Adrenal gland (tissue), 12 donors: ENCODE data around the gene ZNF74. TPM values are rescaled to one million over a fixed set of nuclear protein-coding genes. Genes with fewer than 3 reads are reported as not detected.

Experiments used
- DNase-seq, 7 donors: peaks; one replicate each; pipeline ENCODE4 v3.0.0-alpha.2; 2019 to 2020
- H3K27ac ChIP-seq, 5 donors: fragments of 200-600 bp; sonication (generic) in 4 of 5; 1 replicate in 3 of 5; 2 replicates in 2 of 5; pipeline versions ENCODE4 v1.5.1 to v1.8.0; 2016 to 2020; ENCODE audit warnings: mild to moderate bottlenecking in 1 of 5
- H3K27me3 ChIP-seq: fragments of 200-600 bp; 2 replicates; pipeline ENCODE4 v1.8.0; 2021
- H3K36me3 ChIP-seq, 2 donors: fragments of 200-600 bp; replicated peaks in 1 of 2; 1 replicate in 1 of 2; 2 replicates in 1 of 2; pipeline versions ENCODE4 v1.5.1 to v1.8.0; 2018 to 2022
- H3K4me1 ChIP-seq, 2 donors: fragments of 200-600 bp; replicated peaks in 1 of 2; 1 replicate in 1 of 2; 2 replicates in 1 of 2; pipeline versions ENCODE4 v1.5.1 to v1.8.0; 2018 to 2021
- H3K4me3 ChIP-seq, 4 donors: fragments of 200-600 bp; sonication (generic) in 3 of 4; one replicate each; pipeline ENCODE4 v1.5.1; 2016 to 2018
- H3K9me3 ChIP-seq, 3 donors: fragments of 200-600 bp; sonication (generic) in 1 of 3; replicated peaks in 1 of 3; 1 replicate in 2 of 3; 2 replicates in 1 of 3; pipeline versions ENCODE4 v1.5.1 to v1.8.0; 2016 to 2021
- POLR2A ChIP-seq, 2 donors: fragments of 450-650 bp; IDR thresholded peaks; one replicate each; pipeline ENCODE4 v1.6.1; 2017; ENCODE audit warnings: antibody characterized with exemption in 2 of 2, mild to moderate bottlenecking in 2 of 2, moderate library complexity in 1 of 2
- WGBS, 4 donors: extraction: QIAGEN DNeasy Blood & Tissue Kit in 2 of 4; methylation state at CpG; one replicate each; pipeline versions ENCODE4 v1.1.5 to v1.1.7; 2013 to 2017; 5-methylcytosine and 5-hydroxymethylcytosine counted together
- intact Hi-C, 2 donors: fragments of 100-400 bp; cut with DNase I; formaldehyde crosslinking; loops; one replicate each; pipeline versions ENCODE4 v1.14.1 to v1.15.0; 2022 to 2023
- polyA plus RNA-seq, 3 donors: library from polyadenylated mRNA; stranded (reverse); fragments of 200-250 nt in 2 of 3; fragments of 350-450 nt in 1 of 3; fragmentation: Illumina TruSeq in 1 of 3; extraction: RNeasy Lipid Tissue Mini Kit (QIAGEN cat#74804) in 1 of 3; gene quantifications; one replicate each; pipeline ENCODE4 v1.2.3, GENCODE V29; 2013 to 2014
- total RNA-seq, 9 donors: library from RNA; depleted of rRNA in 4 of 9; stranded (reverse); fragments of >200 nt in 4 of 9; fragments of 120-200 nt in 1 of 9; fragmentation: NEBNext Ultra II Directional in 1 of 9; extraction: Animal tissue kit (Norgen Biotek cat#: 25700) in 1 of 9; gene quantifications; one replicate each; pipeline versions ENCODE4 v1.1.0 to v1.2.4, GENCODE V29; 2013 to 2023
- TF ChIP-seq, protein P1 (sequence below), 6 experiments: fragments of 450-650 bp in 4 of 6; fragments of 200-600 bp in 2 of 6; sonication (generic) in 1 of 6; IDR thresholded peaks; 1 replicate in 5 of 6; 2 replicates in 1 of 6; pipeline versions ENCODE4 v1.5.1 to v1.8.0; 2016 to 2021; ENCODE audit warnings: antibody characterized with exemption in 6 of 6, mild to moderate bottlenecking in 2 of 6, moderate library complexity in 1 of 6
- donor health status: healthy with polysubstance abuse.
- donor health status: Bipolar disorder and iron deficiency.
- donor health status: DM: yes; HTN: yes; CAD: no.
- donor health status: DM: no; HTN: no; CAD: no.
- donor health status: DM: no; HTN: no; CAD: no.
- donor health status: DM: yes; HTN: yes; CAD: no.

Gene ZNF74
- total and polyA plus RNA-seq, 12 donors, result 4.4 to 28.9 (median 9.5) TPM

DNA sequence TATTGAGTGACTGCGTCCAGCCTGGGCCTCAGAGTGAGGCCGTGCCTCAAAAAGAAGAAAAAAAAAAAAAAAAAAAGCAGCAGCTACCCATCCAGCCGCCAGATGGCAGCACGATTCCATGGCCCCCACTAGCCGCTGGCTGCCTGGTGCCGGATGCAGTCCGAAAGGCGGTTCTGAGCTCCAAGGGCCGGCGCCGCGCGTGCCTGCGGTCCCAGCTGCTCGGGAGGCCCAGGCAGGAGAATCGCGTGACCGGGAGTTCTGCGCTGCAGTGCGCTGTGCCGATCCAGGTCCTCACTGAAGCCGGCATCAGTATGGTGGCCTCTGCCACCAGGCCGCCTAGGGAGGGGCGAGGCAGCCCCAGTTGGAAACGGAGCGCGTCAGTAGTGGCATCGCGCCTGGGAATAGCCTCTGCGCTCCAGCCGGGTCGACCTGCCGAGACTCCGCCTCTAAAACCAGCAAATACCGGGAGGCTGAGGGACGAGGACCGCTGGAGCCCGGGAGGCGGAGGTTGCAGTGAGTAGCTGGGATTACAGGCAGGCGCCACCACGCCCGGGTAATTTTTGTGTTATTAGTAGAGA is 24.3 kb downstream of the ZNF74 start:
- no peaks in the 10 kb centered on the region for H3K9me3 ChIP-seq
- peak overlapping the region in 2 of 4 donors; percentile 30 to 44 for H3K4me3 ChIP-seq
- TF ChIP-seq POLR2A (IDR thresholded peaks at IDR 0.05), result no peak
- TF ChIP-seq, protein P1, sequence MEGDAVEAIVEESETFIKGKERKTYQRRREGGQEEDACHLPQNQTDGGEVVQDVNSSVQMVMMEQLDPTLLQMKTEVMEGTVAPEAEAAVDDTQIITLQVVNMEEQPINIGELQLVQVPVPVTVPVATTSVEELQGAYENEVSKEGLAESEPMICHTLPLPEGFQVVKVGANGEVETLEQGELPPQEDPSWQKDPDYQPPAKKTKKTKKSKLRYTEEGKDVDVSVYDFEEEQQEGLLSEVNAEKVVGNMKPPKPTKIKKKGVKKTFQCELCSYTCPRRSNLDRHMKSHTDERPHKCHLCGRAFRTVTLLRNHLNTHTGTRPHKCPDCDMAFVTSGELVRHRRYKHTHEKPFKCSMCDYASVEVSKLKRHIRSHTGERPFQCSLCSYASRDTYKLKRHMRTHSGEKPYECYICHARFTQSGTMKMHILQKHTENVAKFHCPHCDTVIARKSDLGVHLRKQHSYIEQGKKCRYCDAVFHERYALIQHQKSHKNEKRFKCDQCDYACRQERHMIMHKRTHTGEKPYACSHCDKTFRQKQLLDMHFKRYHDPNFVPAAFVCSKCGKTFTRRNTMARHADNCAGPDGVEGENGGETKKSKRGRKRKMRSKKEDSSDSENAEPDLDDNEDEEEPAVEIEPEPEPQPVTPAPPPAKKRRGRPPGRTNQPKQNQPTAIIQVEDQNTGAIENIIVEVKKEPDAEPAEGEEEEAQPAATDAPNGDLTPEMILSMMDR (IDR thresholded peaks at IDR 0.05), result peak; percentile 81 to 94 (median 90)
- H3K27me3 ChIP-seq, result no peaks in the 10 kb centered on the region
- peak; percentile 80 to 90 (median 84) for DNase-seq
- 13 to 16% (median 15%) methylated on average over 18 to 42 of the region's 42 CpGs for WGBS, 4 donors
- H3K27ac ChIP-seq, result peak overlapping the region in 1 of 5 donors; percentile 59
- intact Hi-C loops, result loop anchor here (2.0 to 5.0 kb wide), 2 partner anchors 37 to 39 kb away; no protein-coding TSS in a partner anchor
- no peaks in the 10 kb centered on the region for H3K36me3 ChIP-seq
- peaks cover 0 to 3% of the 10 kb centered on the region in 2 donors for H3K4me1 ChIP-seq

DNA sequence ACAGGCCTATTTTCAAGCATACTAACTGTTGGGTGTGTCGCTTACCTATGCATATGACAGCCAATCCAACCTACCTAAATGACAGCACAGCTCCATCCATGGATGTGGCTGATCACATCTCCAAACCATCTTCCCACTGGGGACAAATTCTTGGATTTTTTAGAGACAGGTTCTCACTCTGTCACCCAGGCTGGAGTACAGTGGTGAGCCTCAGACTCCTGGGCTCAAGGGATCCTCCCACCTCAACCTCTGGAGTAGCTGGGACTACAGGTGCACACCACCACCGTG is 25.7 kb downstream of the ZNF74 start:
- H3K27ac ChIP-seq, result no peak overlapping the region
- no peaks in the 10 kb centered on the region for H3K27me3 ChIP-seq
- TF ChIP-seq POLR2A (IDR thresholded peaks at IDR 0.05), result no peak
- TF ChIP-seq, protein P1 (IDR thresholded peaks at IDR 0.05), result no peak
- intact Hi-C loops, result loop anchor here (2.0 to 5.0 kb wide), 2 partner anchors 35 to 38 kb away; no protein-coding TSS in a partner anchor
- no peaks in the 10 kb centered on the region for H3K9me3 ChIP-seq
- 92 to 98% (median 94%) methylated on average over 2 of the region's 2 CpGs for WGBS, 4 donors
- H3K36me3 ChIP-seq, result no peaks in the 10 kb centered on the region
- no peak for DNase-seq
- peaks cover 0 to 8% of the 10 kb centered on the region in 2 donors for H3K4me1 ChIP-seq
- H3K4me3 ChIP-seq, result no peak overlapping the region

DNA sequence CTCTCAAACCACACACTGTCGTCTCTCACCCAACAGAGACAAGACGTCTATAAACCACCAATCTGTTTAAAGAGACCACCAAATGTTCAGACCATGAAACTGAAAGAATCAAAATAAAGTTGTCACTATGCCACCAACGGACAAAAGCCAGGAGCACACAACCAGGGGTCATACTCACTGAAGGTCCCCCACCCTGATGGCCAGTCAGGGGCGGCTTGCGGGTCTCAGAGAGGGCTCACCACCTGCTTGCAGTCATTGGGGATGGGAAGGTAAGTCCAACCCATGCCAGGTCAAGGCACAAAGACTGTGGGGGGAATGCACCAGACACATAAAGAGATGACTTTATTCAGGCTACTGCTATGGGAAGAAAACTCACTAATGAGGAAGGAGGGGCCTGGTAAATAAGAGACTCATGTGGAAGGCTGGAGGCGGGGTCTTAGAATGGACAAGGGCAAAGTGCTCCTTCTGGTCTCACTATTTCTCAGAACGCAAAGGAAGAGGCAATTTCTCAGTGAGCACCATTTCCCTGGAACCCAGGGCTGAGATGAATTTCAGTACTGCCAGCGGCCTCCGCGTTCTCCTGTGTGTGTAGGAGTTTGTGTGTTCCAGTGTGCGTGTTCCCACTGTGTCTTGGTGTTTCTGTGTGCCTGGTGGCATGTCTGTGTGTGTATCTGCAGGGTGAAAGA is 26.3 kb downstream of the ZNF74 start:
- Histone ChIP-seq H3K27me3 (no peaks in the 10 kb centered on the region), H3K27ac (no peak overlapping the region), H3K4me3 (no peak overlapping the region), H3K36me3 (no peaks in the 10 kb centered on the region), H3K9me3 (no peaks in the 10 kb centered on the region), H3K4me1 (peaks cover 0 to 14% of the 10 kb centered on the region in 2 donors)
- intact Hi-C loops, result loop anchor here (2.0 to 10.0 kb wide), 2 partner anchors 75 to 145 kb away; partner anchors contain the start of gene KLHL22 (in 1 of the 2)
- DNase-seq, result peak in 1 of 7 donors; percentile 12
- 84 to 94% (median 92%) methylated on average over 11 of the region's 11 CpGs for WGBS, 4 donors
- TF ChIP-seq, protein P1 (IDR thresholded peaks at IDR 0.05), result no peak
- no peak for TF ChIP-seq POLR2A (IDR thresholded peaks at IDR 0.05)

DNA sequence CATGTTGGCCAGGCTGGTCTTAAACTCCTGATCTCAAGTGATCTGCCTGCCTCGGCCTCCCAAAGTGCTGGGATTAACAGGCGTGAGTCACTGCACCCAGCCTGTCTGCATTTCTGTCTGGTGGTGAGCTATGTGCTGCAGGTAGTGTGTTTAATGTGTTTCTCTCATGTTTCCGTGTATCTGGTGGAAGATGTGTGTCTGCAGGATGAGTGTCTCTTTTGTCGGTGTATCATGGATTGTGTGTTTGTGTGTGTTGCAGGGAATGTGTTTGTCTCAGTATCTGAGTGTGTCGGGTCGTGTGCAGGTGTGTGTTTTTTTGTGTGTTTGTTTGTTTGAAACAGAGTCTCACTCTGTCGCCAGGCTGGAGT is 27.5 kb downstream of the ZNF74 start:
- 90 to 92% (median 92%) methylated on average over 7 of the region's 7 CpGs for WGBS, 4 donors
- Histone ChIP-seq H3K36me3 (no peaks in the 10 kb centered on the region), H3K27me3 (peaks cover 5% of the 10 kb centered on the region), H3K4me3 (no peak overlapping the region), H3K27ac (no peak overlapping the region), H3K4me1 (peaks cover 0 to 19% of the 10 kb centered on the region in 2 donors), H3K9me3 (no peaks in the 10 kb centered on the region)
- TF ChIP-seq, protein P1 (IDR thresholded peaks at IDR 0.05), result no peak
- no peak for TF ChIP-seq POLR2A (IDR thresholded peaks at IDR 0.05)
- DNase-seq, result no peak
- intact Hi-C loops, result loop anchor here (2.0 to 10.0 kb wide), 2 partner anchors 73 to 143 kb away; partner anchors contain the start of gene KLHL22 (in 1 of the 2)
